Gastrocnemius medialis (tissue), 4 donors: ENCODE measurements around the gene MAEA. TPM values are rescaled to one million over a fixed set of nuclear protein-coding genes. Genes with fewer than 3 reads are reported as not detected.

Experiments
- ATAC-seq, 2 donors: fragments of 150-250 bp; one replicate each; pipeline ENCODE4 v1.9.1; 2016
- DNase-seq, 2 donors: peaks; one replicate each; pipeline ENCODE4 v3.0.0-alpha.2; 2019
- H3K27ac ChIP-seq, 4 donors: fragments of 200-600 bp; sonication (generic); 1 replicate in 1 of 4; 2 replicates in 3 of 4; pipeline ENCODE4 v1.5.1; 2016 to 2018; ENCODE audit warnings: mild to moderate bottlenecking in 2 of 4, moderate library complexity in 1 of 4
- H3K27me3 ChIP-seq, 3 donors: fragments of 200-600 bp; sonication (generic) in 2 of 3; 1 replicate in 1 of 3; 2 replicates in 2 of 3; pipeline versions ENCODE4 v1.5.1 to v1.6.0; 2016 to 2019; ENCODE audit warnings: mild to moderate bottlenecking in 1 of 3, moderate library complexity in 1 of 3
- H3K36me3 ChIP-seq, 2 donors: fragments of 200-600 bp; sonication (generic) in 1 of 2; one replicate each; pipeline ENCODE4 v1.5.1; 2017 to 2018
- H3K4me1 ChIP-seq, 2 donors: fragments of 200-600 bp; sonication (generic) in 1 of 2; one replicate each; pipeline ENCODE4 v1.5.1; 2016 to 2017; ENCODE audit warnings: mild to moderate bottlenecking in 2 of 2
- H3K4me3 ChIP-seq, 4 donors: fragments of 200-600 bp; sonication (generic) in 3 of 4; 1 replicate in 1 of 4; 2 replicates in 3 of 4; pipeline ENCODE4 v1.5.1; 2016 to 2019; ENCODE audit warnings: mild to moderate bottlenecking in 2 of 4
- H3K9me3 ChIP-seq, 3 donors: fragments of 200-600 bp; sonication (generic) in 2 of 3; 1 replicate in 1 of 3; 2 replicates in 2 of 3; pipeline ENCODE4 v1.5.1; 2016 to 2019
- CTCF ChIP-seq, 5 experiments: fragments of 450-650 bp in 3 of 5; fragments of 200-600 bp in 2 of 5; sonication (generic) in 2 of 5; IDR thresholded peaks in 4 of 5; conservative IDR thresholded peaks in 1 of 5; 1 replicate in 4 of 5; 2 replicates in 1 of 5; pipeline ENCODE4 v1.5.1; 2016 to 2019; ENCODE audit warnings: antibody characterized with exemption in 5 of 5, mild to moderate bottlenecking in 3 of 5, moderate library complexity in 3 of 5
- POLR2A ChIP-seq, 2 donors: fragments of 450-650 bp; IDR thresholded peaks; one replicate each; pipeline ENCODE4 v1.6.1; 2017; ENCODE audit warnings: antibody characterized with exemption in 2 of 2, mild to moderate bottlenecking in 2 of 2, moderate library complexity in 2 of 2
- in situ Hi-C, 4 donors: fragments of 200-750 bp; cut with MboI; loops; one replicate each; pipeline versions ENCODE4 v1.15.0 to v1.8.0; 2017; ENCODE audit warnings: low sequenced_read_pairs in 4 of 4
- intact Hi-C: fragments of 100-400 bp; cut with DNase I; formaldehyde crosslinking; loops from one replicate; pipeline ENCODE4 v1.15.1; 2023; ENCODE audit warnings: low total_unique reads
- total RNA-seq, 4 donors: library from RNA; depleted of rRNA; stranded (reverse); fragments of >200 nt; gene quantifications; one replicate each; pipeline versions ENCODE4 v1.1.0 to v1.2.3, GENCODE V29; 2016

Gene MAEA
- total RNA-seq, 4 donors from 2014 or later, result 30.0 to 42.7 (median 34.3) TPM

- intact Hi-C loops, result no loop called here
- TF ChIP-seq CTCF (IDR thresholded peaks at IDR 0.05 in 4 of 5, conservative IDR thresholded peaks at IDR 0.05 in 1 of 5), result no peak
- TF ChIP-seq POLR2A (IDR thresholded peaks at IDR 0.05), result no peak
- Histone ChIP-seq H3K4me1 (peaks cover 29 to 35% of the 10 kb centered on the region in 2 donors), H3K9me3 (no peaks in the 10 kb centered on the region), H3K36me3 (no peaks in the 10 kb centered on the region), H3K4me3 (no peak overlapping the region), H3K27me3 (no peaks in the 10 kb centered on the region), H3K27ac (no peak overlapping the region)
- in situ Hi-C loops, result no loop called here
- no peak for DNase-seq
- no peak for ATAC-seq
Measured at GRCh38 chr4:1305781-1306455, 16.2 kb downstream of the MAEA start.

GRCh38 chr4:1307951-1308735, 18.5 kb downstream of the MAEA start:
- no peak overlapping the region for H3K4me3 ChIP-seq
- H3K4me1 ChIP-seq, result peaks cover 21 to 23% of the 10 kb centered on the region in 2 donors
- DNase-seq, result no peak
- ATAC-seq, result no peak
- in situ Hi-C loops, result no loop called here
- peaks cover 0 to 7% of the 10 kb centered on the region in 2 donors for H3K36me3 ChIP-seq
- no peaks in the 10 kb centered on the region for H3K27me3 ChIP-seq
- intact Hi-C loops, result no loop called here
- no peak overlapping the region for H3K27ac ChIP-seq
- TF ChIP-seq CTCF (IDR thresholded peaks at IDR 0.05 in 4 of 5, conservative IDR thresholded peaks at IDR 0.05 in 1 of 5) (no peak), POLR2A (IDR thresholded peaks at IDR 0.05) (no peak)
- no peaks in the 10 kb centered on the region for H3K9me3 ChIP-seq

- ATAC-seq (peak; percentile 85 to 87), DNase-seq (peak; percentile 67 to 78)
- no peaks in the 10 kb centered on the region for H3K9me3 ChIP-seq
- TF ChIP-seq CTCF (IDR thresholded peaks at IDR 0.05 in 4 of 5, conservative IDR thresholded peaks at IDR 0.05 in 1 of 5) (no peak), POLR2A (IDR thresholded peaks at IDR 0.05) (no peak)
- no peaks in the 10 kb centered on the region for H3K27me3 ChIP-seq
- intact Hi-C loops (no loop called here), in situ Hi-C loops (no loop called here)
- H3K36me3 ChIP-seq, result peaks cover 0 to 20% of the 10 kb centered on the region in 2 donors
- H3K4me3 ChIP-seq, result peak overlapping the region; percentile 40 to 64 (median 48)
- H3K4me1 ChIP-seq, result peaks cover 21 to 23% of the 10 kb centered on the region in 2 donors
- H3K27ac ChIP-seq, result peak overlapping the region; percentile 38 to 68 (median 58)
Measured at GRCh38 chr4:1309261-1310010, 19.7 kb downstream of the MAEA start.

- ATAC-seq, result no peak
- no peak for DNase-seq
- TF ChIP-seq CTCF (IDR thresholded peaks at IDR 0.05 in 4 of 5, conservative IDR thresholded peaks at IDR 0.05 in 1 of 5) (no peak), POLR2A (IDR thresholded peaks at IDR 0.05) (no peak)
- in situ Hi-C loops (no loop called here), intact Hi-C loops (no loop called here)
- no peaks in the 10 kb centered on the region for H3K9me3 ChIP-seq
- H3K27me3 ChIP-seq, result no peaks in the 10 kb centered on the region
- H3K4me1 ChIP-seq, result peaks cover 21 to 23% of the 10 kb centered on the region in 2 donors
- H3K36me3 ChIP-seq, result peaks cover 0 to 28% of the 10 kb centered on the region in 2 donors
- peak overlapping the region; percentile 38 to 68 (median 58) for H3K27ac ChIP-seq
- H3K4me3 ChIP-seq, result peak overlapping the region; percentile 40 to 64 (median 48)
Measured at GRCh38 chr4:1310031-1310795, 20.5 kb downstream of the MAEA start.
